Brain microvascular endothelial cell (primary cell): ENCODE results near the gene ERC1.

Experiments used
- DNase-seq: peaks from one replicate; pipeline ENCODE4 v3.0.0-alpha.2; 2020
- H3K27ac ChIP-seq: fragments of 250-450 bp; sonication (Bioruptor Pico); 2 replicates; pipeline ENCODE4 v1.5.1; 2020; ENCODE audit warnings: mild to moderate bottlenecking, moderate library complexity
- H3K27me3 ChIP-seq: fragments of 250-450 bp; sonication (Bioruptor Pico); replicated peaks from 2 replicates; pipeline ENCODE4 v1.5.1; 2020; ENCODE audit warnings: mild to moderate bottlenecking
- H3K36me3 ChIP-seq: fragments of 250-450 bp; sonication (Bioruptor Pico); replicated peaks from 2 replicates; pipeline ENCODE4 v1.5.1; 2020; ENCODE audit warnings: mild to moderate bottlenecking
- H3K4me3 ChIP-seq: 2 replicates; pipeline ENCODE4 v1.5.1; 2011; ENCODE audit warnings: low read depth, mild to moderate bottlenecking, control low read depth, low read length, moderate library complexity
- CTCF ChIP-seq: IDR thresholded peaks from 2 replicates; pipeline ENCODE4 v1.5.1; 2011; ENCODE audit warnings: low read depth, mild to moderate bottlenecking, moderate library complexity, low read length, control low read depth, inconsistent platforms; ENCODE audit errors: missing control alignments
- in situ Hi-C: cut with HindIII; loops from 2 replicates; pipeline ENCODE4 v1.10.0; 2017; ENCODE audit warnings: low sequenced_read_pairs, low pct_ligation_motif_present

ERC1 gene

DNA sequence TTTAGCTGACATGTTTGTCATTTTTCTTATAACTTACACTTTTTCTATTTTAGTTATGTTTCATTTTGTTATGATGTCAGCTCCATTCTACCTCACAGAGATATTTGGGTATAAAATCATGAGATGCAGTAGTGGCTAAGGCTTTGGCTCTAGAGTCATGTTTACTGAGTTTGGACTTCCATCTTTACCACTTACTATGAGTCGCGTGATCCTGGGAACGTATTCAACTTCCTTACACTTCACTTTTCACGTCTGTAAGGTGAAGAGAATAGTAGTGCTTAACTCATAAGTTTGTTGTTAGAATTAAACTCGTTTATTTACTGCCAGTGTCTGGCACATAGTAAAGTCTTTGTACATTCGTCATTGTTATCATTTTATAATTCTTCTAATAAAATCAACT, 126.3 kb downstream of the ERC1 start:
- Histone ChIP-seq H3K4me3 (no peak overlapping the region), H3K27me3 (no peaks in the 10 kb centered on the region), H3K27ac (no peak overlapping the region), H3K36me3 (no peaks in the 10 kb centered on the region)
- in situ Hi-C loops, result no loop called here
- no peak for TF ChIP-seq CTCF
- no peak for DNase-seq

DNA sequence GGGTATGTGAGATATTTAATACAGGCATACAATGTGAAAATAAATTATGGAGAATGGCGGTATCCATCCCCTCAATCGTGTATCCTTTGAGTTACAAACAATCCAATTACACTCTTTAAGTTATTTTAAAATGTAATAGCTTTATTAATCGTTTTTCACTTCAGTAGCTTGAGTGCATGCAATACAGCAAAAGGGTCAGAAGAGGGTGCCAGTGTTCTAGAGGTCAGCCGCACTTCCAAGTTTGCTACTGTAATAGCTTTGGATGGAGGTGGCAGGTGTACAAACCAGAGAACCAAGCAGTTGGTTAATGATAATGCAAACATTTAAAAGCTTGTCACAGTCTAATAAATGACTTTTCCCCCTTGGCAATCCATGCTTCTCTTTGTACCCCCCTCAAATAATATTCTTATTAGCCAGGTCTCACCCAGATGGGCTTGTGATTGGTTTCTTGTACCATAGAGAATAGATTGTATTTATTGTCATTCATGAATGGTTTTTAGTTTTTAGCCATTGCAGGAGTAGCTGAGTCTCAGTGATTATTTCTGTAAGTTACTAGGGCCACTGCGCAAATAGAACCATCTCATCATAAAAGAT, 127.0 kb downstream of the ERC1 start:
- no peak overlapping the region for H3K27ac ChIP-seq
- no peaks in the 10 kb centered on the region for H3K27me3 ChIP-seq
- no peaks in the 10 kb centered on the region for H3K36me3 ChIP-seq
- TF ChIP-seq CTCF, result peak; percentile 92
- H3K4me3 ChIP-seq, result no peak overlapping the region
- peak; percentile 75 for DNase-seq
- in situ Hi-C loops, result no loop called here

DNA sequence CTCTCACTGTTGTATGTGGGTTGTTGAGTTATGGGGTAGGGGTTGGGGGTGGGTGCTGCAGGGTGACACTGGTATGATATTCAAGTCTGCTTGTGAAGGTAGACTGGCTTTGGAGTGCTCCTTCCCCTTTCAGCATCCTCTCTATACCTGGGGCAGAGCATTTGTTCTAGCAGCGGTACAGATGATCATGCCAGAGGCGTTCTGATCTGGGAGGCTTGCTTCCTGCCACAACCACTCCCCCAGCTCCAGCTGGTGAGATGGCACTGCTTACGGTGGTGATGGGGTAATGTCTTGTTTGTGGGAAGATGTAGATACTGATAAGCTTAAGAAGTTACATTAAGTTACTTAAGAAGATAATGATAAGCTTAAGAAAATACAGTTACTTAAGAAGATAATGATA, 131.8 kb downstream of the ERC1 start:
- Histone ChIP-seq H3K27me3 (no peaks in the 10 kb centered on the region), H3K4me3 (no peak overlapping the region), H3K27ac (no peak overlapping the region), H3K36me3 (no peaks in the 10 kb centered on the region)
- no peak for DNase-seq
- TF ChIP-seq CTCF, result no peak
- in situ Hi-C loops, result no loop called here

GRCh38 chr12:1126091-1126490, 135.1 kb downstream of the ERC1 start:
- Histone ChIP-seq H3K27ac (no peak overlapping the region), H3K4me3 (no peak overlapping the region), H3K36me3 (no peaks in the 10 kb centered on the region), H3K27me3 (no peaks in the 10 kb centered on the region)
- DNase-seq, result no peak
- no peak for TF ChIP-seq CTCF
- in situ Hi-C loops, result no loop called here

- no peak for DNase-seq
- in situ Hi-C loops, result no loop called here
Observed at GRCh38 chr12:1127021-1127420, 136.0 kb downstream of the ERC1 start.

More at GRCh38 chr12:1127021-1127420, 136.0 kb downstream of the ERC1 start:
- H3K36me3 ChIP-seq, result no peaks in the 10 kb centered on the region
- H3K4me3 ChIP-seq, result no peak overlapping the region
- H3K27ac ChIP-seq, result no peak overlapping the region
- H3K27me3 ChIP-seq, result no peaks in the 10 kb centered on the region
- TF ChIP-seq CTCF, result no peak
